DMS 273 treated with DMSO at 0.1 percent for 48 hours (cell line): Measurements from ENCODE around the gene CD2BP2.

Experiments
- DNase-seq: peaks from one replicate; lab custom pipeline; 2025; lab: John Stamatoyannopoulos, UW

Gene CD2BP2

DNA sequence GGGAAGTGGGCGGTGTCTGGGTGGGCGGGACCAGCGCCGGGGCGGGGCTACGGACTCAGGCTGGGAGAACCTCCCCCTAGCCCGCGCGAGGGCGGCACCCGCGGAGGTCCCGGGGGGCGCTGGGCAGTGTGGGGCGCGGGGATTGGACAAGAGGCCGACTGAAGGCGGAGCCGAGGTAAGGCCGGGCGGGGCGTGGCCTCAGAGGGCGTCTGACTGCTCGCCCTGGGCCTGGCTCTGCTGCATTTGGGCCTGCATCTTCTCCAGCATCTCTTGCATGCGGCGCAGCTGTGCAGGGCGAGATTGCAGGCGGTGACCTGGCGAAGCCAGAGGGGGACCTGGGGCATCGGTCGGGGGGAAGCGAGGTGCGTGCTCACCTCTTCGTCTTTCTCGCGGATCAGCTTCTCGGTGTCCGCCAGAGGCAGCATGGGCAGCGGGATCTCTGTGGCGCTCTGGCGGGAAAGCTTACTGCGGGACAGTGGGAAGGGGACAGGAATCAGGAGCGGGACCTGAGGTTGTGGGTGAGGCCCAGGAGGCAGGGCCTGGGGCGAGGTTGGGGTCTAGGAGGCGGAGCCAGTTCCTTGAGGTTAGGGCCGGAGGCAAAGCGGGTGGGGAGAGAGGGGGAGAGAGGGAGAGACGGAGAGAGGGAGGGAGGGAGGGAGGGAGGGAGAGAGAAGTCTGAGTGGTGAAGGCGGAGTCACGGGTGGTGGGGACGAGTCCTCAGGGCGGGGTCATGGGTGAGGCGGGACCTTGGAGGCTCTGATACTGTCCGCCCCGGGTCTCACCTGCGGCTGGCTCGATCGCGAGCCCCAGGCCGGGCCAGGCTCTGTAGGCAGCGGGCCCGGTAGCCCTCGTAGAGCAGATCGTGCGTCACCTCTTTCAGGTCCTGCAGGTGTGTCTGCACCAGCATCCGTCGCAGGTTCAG lies 23.4 kb upstream of the CD2BP2 start:
- peak; percentile 89 for DNase-seq

DNA sequence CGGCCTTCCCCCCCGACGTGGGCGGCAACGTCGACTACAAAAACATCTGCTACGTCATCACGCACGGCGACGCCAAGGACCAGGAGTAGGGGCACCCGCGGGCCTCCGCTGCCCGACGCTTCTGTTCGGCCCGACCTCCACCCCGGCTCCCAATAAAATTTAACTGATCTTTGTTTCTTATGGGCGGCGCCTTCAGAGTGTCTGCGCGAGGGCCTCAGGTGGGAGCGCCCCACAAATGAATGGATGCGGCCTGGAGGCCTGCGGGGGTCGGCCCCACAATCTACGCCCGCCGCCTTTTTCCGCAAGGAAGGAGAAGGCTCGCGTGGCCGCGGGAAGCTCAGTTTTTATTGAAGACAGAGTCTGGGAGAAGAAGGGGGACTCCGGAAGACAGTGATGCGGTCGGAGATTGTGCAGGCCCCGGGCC lies 22.7 kb upstream of the CD2BP2 start:
- DNase-seq = no peak

DNA sequence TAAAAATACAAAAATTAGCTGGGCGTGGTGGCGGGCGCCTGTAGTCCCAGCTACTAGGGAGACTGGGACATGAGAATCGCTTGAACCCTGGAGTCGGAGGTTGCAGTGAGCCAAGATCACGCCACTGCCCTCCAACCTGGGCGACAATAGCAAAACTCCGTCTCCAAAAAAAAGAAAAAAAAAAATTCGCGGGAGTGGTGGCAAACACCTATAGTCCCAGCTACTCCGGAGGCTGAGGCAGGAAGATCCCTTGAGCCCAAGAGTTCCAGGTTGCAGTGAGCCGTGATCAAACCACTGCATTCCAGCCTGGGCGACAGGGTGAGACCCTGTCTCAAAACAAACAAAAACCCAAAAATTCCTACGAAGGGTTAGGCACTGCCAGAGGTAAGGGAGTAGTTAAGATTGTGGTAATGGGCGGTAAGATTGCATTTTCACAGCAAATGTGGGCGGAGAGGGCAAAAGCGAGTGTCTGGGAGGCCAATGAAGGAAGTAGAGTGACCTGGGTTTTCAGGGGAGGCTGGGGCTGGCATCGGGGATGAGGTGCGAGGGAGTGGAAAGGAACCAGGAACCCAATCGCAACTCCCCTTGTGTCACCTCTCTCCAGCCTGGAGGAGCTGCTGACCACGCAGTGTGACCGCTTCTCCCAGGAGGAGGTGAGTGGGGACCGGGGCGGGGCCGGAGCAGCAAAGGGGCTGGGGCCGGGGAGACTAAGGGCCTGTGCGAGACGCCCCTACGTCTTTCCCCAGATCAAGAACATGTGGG lies 22.1 kb upstream of the CD2BP2 start:
- DNase-seq = no peak

DNA sequence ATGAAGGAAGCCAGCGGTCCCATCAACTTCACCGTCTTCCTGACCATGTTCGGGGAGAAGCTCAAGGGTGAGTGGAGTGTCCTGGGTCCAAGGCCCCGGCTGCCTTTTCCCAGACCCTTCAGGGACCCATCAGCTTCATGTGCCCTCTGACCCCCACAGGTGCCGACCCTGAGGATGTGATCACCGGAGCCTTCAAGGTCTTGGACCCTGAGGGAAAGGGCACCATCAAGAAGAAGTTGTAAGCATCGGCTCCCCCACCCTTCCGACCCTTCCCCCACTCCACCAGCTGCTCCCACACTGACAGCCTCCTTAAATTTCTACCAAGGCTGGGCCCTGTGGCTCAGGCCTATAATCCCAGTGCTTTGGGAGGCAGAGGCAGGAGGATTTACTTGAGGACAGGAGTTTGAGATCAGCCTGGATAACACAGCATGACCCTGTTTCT lies 21.4 kb upstream of the CD2BP2 start:
- no peak for DNase-seq

DNA sequence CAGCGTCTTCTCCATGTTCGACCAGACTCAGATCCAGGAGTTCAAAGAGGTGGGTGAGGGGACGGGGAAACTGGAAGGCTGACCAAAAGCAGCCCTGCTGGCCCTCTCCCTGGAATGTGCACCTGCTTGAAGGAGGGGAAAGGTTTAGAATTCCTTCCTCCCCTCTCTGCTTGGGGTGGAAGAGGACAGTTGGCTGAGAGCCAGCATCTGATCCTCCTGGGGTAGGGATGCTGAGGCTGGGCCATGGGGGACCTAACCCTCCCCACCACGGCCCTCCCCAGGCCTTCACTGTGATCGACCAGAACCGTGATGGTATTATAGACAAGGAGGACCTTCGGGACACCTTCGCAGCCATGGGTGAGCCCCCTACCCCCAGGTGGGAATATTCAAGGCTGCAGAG lies 20.8 kb upstream of the CD2BP2 start:
- DNase-seq = no peak

DNA sequence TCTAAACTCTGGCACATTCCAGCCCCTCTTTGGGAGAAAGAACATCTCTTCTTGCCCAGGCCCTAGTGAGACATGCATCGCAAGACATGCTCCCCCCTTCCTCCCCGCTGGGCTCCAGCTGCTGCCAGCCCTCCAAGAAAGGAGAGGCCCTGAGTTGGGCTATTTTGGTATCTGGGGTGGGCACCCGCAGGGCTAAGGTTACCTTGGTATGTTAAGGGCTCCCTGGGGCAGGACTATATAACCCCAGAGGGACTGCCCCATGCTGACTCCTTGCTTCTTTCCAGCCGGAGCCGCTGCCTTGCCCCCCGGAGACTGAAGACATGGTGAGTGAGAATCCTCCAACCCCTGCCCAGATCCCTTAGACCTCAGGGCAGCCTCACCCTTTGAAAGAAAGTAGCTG lies 19.4 kb upstream of the CD2BP2 start, which contains the start of gene MYL11:
TSS of gene MYL11 (plus strand) at position 265 of the 400 bp plus-strand sequence. CDS start at position 321, 56 bp downstream.
- DNase-seq = no peak

DNA sequence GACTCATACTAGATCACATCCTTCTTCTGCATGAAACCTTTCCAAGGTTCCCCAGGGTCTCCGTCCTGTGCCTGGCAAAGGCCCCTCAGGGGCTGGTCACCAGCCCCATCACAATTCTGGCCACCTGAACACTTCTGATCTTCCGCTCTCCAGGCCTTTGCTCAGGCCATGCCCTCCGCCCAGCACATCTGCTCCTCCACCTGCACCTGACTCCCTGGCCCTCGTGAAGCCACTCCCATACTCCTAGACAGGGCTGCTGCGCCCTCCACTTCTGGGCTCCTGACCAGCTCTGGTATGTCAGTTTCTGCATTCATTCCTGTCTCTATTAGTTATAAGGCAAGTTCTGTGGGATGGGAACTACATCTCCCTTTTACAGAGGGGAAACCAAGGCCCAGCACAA lies 17.6 kb upstream of the CD2BP2 start:
- no peak for DNase-seq

DNA sequence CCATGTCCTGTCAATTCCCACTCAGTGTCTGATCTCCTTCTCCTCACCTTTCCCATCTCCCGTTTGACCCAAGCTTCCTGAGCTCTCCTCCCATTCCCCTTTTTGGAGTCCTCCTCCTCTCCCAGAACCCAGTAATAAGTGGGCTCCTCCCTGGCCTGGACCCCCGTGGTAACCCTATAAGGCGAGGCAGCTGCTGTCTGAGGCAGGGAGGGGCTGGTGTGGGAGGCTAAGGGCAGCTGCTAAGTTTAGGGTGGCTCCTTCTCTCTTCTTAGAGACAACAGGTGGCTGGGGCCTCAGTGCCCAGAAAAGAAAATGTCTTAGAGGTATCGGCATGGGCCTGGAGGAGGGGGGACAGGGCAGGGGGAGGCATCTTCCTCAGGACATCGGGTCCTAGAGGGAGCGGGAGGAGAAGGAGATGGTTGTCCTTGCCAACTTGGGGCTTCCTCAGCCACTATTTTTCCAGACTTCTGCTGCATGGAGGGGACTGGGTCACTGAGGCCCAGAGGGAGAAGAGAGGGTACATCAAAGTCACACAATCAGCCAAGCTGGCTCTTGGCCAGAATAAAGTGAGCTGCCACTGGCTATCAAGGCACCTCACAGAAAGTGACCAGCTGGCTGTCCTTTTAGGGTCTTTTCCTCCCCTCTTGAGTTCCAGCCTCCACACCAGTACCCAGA lies 17.1 kb upstream of the CD2BP2 start:
- DNase-seq = no peak

DNA sequence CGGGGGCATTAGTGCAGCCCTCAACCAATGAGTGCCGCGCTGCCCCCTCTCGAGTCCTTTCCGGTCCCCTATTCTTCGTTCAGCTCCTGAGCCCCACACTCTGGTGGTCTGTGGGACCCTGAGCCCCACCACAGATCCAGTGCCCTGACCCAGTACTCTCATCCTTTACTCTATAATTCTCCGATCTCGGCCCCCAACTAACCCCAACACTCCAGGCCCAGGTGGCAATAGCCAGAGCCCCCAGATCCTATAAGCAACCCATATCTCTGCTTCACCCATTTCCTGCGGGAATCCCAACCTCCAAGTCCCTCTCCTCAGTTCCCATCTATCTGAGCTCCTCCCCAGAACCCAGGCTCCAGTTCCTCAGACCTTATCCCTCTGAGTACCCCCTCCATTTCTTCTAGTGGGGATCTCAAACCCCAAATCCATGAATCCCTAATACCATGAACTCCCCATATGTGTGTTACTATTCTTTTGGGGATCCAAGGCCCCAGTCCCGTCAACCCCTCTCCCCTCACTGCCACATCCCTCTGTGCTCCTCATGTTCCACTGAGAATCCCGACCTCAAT lies 16.2 kb upstream of the CD2BP2 start:
- no peak for DNase-seq

DNA sequence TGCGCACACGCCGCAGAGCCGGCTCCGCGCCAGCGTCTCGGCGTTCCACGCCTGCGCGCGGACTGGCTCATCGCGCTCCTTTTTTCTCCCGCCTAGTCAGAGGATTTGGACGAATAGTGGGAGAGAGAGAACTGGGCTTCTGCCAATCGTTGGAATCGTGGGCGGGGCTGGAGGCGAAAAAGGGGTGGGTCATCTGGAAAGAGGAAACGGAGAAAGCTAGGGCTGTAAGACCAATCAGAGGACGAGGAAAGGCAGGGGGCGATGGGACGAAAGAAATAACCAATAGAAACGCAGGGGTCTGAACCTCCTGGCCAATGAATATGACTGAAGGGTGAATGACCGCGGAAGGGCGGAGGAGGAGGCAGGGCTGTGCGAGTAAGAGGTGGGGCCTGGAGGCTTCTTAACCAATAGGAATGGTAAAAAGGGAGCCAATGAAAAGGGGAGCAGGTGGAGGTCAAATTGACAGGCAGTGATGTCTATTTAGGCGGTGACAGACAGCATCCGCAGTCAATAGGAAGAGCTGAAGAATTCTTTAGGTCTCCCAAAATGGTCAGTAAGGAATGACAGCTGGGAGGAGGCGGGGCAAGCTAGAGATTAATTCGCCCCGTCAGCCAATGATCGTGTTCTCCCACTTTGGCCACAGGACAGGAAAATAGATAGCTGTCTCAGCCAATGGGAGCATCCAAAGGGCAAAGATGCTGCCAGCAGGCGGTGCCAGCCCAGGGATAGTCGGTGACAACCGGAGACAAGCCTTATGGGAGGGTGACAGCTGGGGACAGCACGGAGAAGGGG lies 15.5 kb upstream of the CD2BP2 start, which contains the start of gene TBC1D10B:
TSS of gene TBC1D10B (minus strand) at position 39 of the 792 bp plus-strand sequence. CDS start 311 bp downstream, outside the sequence.
- DNase-seq = peak; percentile 100

DNA sequence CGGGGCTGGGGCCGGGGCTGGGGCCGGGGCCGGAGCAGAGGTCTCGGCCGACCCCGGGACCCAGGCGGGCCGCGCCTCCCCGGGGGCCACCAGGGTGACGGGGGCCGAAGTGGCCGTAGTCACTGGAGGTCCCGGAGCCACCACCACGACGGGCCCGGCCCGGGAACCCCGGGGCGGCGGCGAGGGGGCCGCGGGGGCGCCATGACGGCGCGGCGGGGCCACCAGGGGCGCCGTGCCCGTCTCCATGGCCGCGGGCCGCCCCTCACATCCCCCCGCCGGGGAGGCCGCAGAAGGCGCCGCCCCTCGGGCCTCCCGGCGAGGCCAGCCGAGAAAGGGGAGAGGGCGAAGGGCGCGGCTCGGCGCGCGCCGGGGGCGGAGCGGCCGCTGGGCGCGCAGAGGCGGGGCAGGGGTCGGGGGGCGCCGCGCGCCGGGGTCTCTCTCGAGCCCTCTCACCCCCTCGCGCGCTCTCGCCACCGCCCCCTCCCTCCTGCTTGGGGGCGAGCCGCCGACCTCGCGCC lies 14.9 kb upstream of the CD2BP2 start:
- no peak for DNase-seq

DNA sequence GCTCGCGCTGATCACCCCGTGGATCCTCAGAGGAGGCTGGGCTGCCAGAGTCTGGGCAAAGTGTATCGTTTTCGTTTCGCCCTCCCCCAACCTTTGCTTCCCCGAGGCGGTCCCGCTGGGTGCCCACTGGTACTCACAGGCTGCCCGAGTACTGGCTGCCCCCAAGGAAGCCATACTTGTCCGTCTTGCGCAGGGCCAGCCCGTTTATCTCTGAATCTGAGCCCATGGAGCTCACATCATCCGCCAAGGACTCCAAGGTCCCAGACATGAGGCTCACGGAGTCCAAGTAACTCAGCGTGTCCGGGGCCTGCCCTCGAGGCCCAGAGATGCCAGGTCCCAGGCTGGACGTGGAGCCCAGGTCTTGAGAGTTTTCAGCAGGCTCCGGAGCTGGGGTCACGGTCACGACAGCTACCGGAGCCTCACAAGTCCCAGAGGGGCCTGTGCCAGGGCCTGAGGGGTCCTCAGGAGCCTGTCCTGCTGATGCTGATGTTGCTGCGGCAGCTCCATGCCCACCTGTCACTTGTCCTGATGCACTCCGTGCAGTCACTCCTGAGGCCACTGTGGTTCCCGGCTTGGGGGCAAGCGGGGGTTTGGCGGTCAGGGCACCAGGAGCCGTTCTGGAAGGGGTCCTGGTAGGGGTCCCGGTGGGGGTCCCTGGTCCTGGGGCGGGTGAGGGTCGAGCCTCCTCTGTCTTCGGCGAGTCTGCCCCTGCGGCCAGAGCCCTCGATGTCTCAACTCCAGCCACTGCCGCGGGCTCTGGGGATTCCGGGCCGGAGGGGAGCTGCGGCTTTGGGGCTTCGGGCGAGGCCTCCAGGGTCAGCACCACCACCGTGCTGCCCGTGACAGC lies 14.2 kb upstream of the CD2BP2 start:
- no peak for DNase-seq

DNA sequence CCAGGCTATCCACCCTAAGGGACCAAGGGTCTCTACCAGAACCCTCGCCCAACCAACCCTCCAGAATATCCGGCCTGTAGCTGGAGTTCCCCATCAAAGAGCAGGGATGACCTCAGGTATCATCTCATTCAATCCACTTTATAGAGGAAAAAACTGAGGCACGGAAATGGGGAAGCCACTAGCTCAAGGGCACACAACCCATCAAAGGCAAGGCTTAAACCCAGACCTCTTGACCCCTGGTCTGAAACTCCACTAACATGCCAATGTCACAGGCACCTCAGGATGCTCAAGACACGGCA lies 13.6 kb upstream of the CD2BP2 start:
- no peak for DNase-seq

DNA sequence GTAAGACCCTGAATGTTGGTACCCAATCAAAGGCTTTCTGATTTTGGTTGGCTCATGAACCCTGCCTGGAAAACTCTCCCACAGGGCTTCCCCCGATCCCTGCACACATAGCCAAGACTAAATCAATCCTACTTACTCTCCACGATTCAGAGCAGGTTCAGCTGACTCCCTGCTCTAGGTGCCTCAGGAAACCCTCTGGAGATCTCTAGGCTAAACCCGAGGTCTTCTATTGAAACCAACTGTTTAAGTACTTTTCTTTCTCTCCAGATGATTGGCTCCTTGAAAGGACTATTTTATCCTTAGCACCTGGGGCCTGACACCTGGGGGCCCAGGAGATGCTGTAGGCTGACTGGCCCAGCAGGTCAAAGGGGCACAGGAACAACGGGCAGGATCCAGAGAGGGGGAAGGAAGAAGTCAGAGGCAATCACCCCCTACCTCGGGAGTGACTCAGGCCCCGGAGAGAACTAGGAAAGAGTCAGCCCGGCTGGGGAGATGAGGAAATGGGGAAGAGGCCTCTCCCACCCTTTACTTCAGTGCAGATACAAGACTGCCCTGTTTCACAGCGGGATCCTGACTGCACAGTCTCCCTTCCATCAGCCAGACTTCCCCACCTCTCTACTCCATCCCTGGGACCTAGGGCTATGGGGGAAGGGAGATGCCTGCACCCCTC lies 13.1 kb upstream of the CD2BP2 start:
- DNase-seq = no peak

DNA sequence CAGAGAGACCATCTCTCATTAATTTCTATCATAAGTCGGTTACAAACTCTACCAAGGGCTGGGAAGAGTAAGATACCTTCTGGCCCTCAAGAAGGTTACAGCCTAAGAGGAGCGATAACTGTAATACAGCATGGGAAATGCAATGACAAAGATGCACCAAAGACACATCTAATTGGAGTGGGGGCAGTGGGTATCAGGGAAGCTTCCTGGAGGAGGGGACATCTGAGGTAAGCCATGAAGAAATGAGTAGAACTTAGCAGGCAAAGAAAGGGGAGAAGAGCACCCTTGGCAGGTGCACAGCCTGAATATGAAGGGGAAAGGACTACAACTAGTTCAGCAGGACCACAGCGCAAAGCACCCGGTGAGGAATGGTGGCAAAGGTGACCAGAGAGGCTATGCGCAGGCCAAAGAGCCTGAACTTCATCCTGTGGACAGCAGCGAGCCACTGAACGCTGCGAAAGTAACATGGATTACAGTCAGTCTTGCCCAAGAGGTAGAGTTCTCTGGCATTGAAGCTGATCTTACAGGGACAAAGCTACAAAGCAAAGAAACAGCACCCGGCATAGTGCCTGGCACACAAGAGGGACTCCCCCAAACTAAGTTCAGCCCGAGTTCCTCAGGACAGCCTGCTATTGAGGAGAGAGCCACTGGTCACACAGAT lies 12.4 kb upstream of the CD2BP2 start:
- DNase-seq = no peak

DNA sequence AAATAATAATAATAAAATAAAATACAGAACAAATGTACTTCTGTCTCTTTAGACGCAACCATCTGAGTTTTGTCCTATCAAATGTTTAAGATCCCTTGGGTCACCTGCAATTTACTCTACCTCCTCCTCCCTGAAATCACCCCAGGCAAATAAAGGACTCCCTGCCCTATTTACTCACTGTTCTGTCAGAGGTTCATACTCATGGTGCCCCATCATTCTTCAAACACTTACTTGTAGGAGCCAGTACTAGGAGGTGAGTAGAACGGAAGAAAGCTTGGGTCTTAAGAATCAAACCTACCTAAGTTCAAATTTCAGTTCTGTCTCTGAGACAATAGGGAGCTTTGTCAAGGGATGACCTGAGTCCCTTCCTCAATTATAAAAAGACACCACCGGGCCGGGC lies 11.4 kb upstream of the CD2BP2 start:
- no peak for DNase-seq

DNA sequence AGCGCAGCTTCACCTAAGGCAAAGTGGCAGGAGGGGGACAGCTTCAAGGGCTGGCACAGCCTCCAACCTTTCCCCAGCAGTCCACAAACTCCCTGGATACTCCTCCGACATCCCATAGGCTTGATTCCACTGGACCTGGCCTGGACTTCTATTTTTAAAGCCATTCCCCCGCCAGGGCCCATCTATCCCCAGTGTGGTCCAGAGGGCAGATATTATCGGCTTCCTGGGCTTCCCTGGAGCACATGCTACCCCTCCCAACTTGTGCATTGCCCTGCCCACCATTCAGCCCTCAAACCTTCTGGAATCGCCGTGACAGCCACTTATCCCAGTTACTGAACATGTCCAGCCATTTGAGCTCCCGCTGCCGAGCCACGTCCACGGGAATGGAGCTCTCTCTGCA lies 10.1 kb upstream of the CD2BP2 start:
- no peak for DNase-seq

DNA sequence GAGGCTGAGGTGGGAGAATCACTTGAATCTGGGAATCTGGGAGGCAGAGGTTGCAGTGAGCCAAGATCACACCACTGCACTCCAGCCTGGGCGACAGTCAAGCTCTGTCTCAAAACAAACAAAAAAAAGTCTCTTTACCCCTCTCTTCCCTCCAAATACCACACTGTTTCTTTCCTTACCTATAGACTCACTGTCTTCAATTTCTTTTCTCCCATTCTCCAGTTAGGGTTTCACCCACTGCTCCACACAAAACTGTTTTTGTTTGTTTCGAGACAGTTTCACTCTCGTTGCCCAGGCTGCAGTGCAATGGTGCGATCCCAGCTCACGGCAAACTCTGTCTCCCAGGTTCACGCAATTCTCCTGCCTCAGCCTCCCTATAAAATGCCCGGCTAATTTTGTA lies 6.1 kb upstream of the CD2BP2 start:
- no peak for DNase-seq

DNA sequence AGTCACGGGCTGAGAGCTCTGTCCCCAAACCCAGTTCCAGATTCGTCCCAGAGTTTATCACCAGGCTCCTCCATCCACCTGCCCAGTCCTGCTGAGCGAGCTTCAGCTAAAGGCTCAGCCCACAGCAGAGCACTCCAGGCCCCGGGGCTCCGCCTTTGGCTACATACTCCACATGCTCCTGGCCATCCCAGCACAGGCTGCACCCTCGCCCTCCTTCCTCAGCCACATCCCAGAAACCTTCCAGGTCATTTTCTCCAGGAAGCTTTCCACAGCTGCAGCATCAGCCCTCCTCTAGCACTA lies 4.7 kb upstream of the CD2BP2 start:
- no peak for DNase-seq
